ENCODE measurements around the gene PKD1. TPM values are rescaled to one million over a fixed set of nuclear protein-coding genes. Genes with fewer than 3 reads are reported as not detected.

Gene PKD1
- total RNA-seq, 1 experiment from 2014 or later, result 137 TPM

DNA sequence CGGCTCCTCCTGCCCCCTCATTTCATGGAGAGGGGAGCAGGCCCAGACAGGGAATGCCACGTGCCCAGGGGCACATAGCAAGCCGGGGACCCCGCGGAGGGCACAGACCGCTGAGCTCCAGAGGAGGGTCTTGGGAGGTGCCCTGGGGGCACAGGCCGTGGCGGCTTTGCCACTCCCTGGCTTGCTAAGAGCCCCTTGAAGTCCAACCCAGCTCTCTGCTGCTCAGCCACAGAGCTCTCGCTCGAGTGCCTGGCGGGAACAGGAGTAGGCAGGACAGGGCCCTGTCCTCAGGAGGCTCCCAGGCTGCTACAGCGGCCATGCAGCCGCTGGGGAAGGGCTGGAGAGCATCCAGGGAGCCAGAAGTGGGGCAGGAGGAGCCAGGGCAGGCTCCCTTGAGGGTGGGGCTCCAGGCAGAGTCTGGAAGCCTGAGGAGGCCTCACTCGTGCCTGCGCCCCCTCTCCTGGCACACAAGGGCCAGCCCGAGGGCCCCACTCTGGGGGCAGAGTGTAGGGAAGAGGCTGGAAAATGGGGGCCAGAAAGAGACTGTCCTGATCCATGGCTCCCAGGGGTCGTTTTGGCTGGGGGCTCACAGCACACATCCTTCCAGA lies 8.3 kb upstream of the PKD1 start:
- no peak overlapping the region for H3K9ac ChIP-seq (ENCODE audit: low read length)
- RAD21 ChIA-PET (ENCODE audit: low non-redundant PET in 1 of 2, low total read pairs in 2 of 2, uncharacterized antibody in 2 of 2, unreplicated experiment in 2 of 2), result no interaction called here
- no peaks in the 10 kb centered on the region for H3K27me3 ChIP-seq (ENCODE audit: insufficient read depth, low read length)
- ATAC-seq, result no peak
- CTCF ChIA-PET, result no interaction called here
- no peak for DNase-seq (ENCODE audit: low read depth, low spot score)
- H3K4me1 ChIP-seq (ENCODE audit: control insufficient read depth in 1 of 2, insufficient read depth in 2 of 2, low read length in 2 of 2), result peaks cover 8 to 33% of the 10 kb centered on the region in 2 experiments; a peak in 3 of 4 replicates
- BruUV-seq (replicated peaks), result no TSS peak
- POLR2A ChIA-PET, result no interaction called here
- no peak for TF ChIP-seq JUND (IDR thresholded peaks at IDR 0.05)
- TF ChIP-seq SP1 (IDR thresholded peaks at IDR 0.05; ENCODE audit: low read depth), result no peak
- no peak for TF ChIP-seq EGR1 (IDR thresholded peaks at IDR 0.05; ENCODE audit: low read depth)
- TF ChIP-seq CBX3 (IDR thresholded peaks at IDR 0.05; ENCODE audit: low read depth), result no peak
- TF ChIP-seq, protein P1, sequence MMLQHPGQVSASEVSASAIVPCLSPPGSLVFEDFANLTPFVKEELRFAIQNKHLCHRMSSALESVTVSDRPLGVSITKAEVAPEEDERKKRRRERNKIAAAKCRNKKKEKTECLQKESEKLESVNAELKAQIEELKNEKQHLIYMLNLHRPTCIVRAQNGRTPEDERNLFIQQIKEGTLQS (IDR thresholded peaks at IDR 0.05), result no peak
- TF ChIP-seq SIN3A (IDR thresholded peaks at IDR 0.05; ENCODE audit: low read depth), result no peak
- no peak for TF ChIP-seq MAX (IDR thresholded peaks at IDR 0.05)
- TF ChIP-seq POLR2A (IDR thresholded peaks at IDR 0.05; ENCODE audit: borderline replicate concordance, extremely low read depth, insufficient read depth, insufficient read length), result no peak
- no peak for TF ChIP-seq POLR2AphosphoS5 (IDR thresholded peaks at IDR 0.05; ENCODE audit: low read depth, low read length)
- TF ChIP-seq RAD21 (IDR thresholded peaks at IDR 0.05; ENCODE audit: low read depth), result no peak
- no peak for TF ChIP-seq TCF7L2 (IDR thresholded peaks at IDR 0.05; ENCODE audit: borderline replicate concordance, extremely low read depth, insufficient read depth, insufficient read length)
- TF ChIP-seq ZNF274 (IDR thresholded peaks at IDR 0.05; ENCODE audit: low read depth, low read length), result no peak
- no peak for TF ChIP-seq REST (IDR thresholded peaks at IDR 0.05; ENCODE audit: low read depth)
- TF ChIP-seq ZBTB33 (IDR thresholded peaks at IDR 0.05; ENCODE audit: extremely low read depth, insufficient replicate concordance, low read length), result no peak
- TF ChIP-seq CEBPB (IDR thresholded peaks at IDR 0.05; ENCODE audit: low read depth), result no peak
- no peaks in the 10 kb centered on the region for H3K9me2 ChIP-seq (ENCODE audit: insufficient read depth)
- H2AFZ ChIP-seq (ENCODE audit: low read depth, low read length, poor library complexity, severe bottlenecking), result no peak overlapping the region
- intact Hi-C loops (cut with micrococcal nuclease), result loop anchor here (5.0 kb wide), 2 partner anchors 97 to 142 kb away; partner anchors contain the start of genes NTHL1 and TSC2
- H3K9me3 ChIP-seq (ENCODE audit: control insufficient read depth in 1 of 2, insufficient read depth in 1 of 2, low read depth in 1 of 2, low read length in 2 of 2), result no peaks in the 10 kb centered on the region
- no peak overlapping the region for H3K27ac ChIP-seq (ENCODE audit: low read depth, low read length)
- no peaks in the 10 kb centered on the region for H3K36me3 ChIP-seq (ENCODE audit: control insufficient read depth in 1 of 2, insufficient read depth in 2 of 2, low read length in 2 of 2)
- H3K4me3 ChIP-seq (replicated peaks in 1 of 2; ENCODE audit: low read depth in 1 of 2, low read length in 2 of 2), result no peak overlapping the region
- no peak overlapping the region for H3K4me2 ChIP-seq (ENCODE audit: low read length)
- no peaks in the 10 kb centered on the region for H4K20me1 ChIP-seq (ENCODE audit: insufficient read depth)
- peaks cover under 1% of the 10 kb centered on the region; the same call in 1 of the 2 replicates for H3K79me2 ChIP-seq (ENCODE audit: insufficient read depth, low read length)

All from HCT116 (cell line).